BJ (cell line): Measurements from ENCODE around the gene IFNG-AS1. TPM values are rescaled to one million over a fixed set of nuclear protein-coding genes. Genes with fewer than 3 reads are reported as not detected.

ENCODE experiments used
- CTCF ChIA-PET: fragments of 350-600 bp; formaldehyde crosslinking; extraction: SDS; loops from one replicate; lab custom pipeline; 2021; ENCODE audit warnings: antibody characterized with exemption, inconsistent platforms; lab: Yijun Ruan, JAX
- POLR2A ChIA-PET: fragments of 300-600 bp; sonication (Branson Sonifier 250); formaldehyde crosslinking; extraction: SDS; loops from one replicate; lab custom pipeline; 2021; ENCODE audit warnings: antibody characterized with exemption; lab: Charles Lee
- DNase-seq: peaks from one replicate; pipeline ENCODE4 v3.0.0-alpha.2; 2011; ENCODE audit warnings: low read depth
- H3K27me3 ChIP-seq: 2 replicates; pipeline ENCODE4 v1.6.0; 2011; ENCODE audit warnings: low read length; ENCODE audit not compliant: control insufficient read depth, insufficient read depth
- H3K36me3 ChIP-seq: 2 replicates; pipeline ENCODE4 v1.5.1; 2011; ENCODE audit warnings: low read length; ENCODE audit not compliant: control insufficient read depth, insufficient read depth
- H3K4me3 ChIP-seq: 2 replicates; pipeline ENCODE4 v1.5.1; 2011; ENCODE audit warnings: low read depth, mild to moderate bottlenecking, control low read depth, low read length
- CTCF ChIP-seq: IDR thresholded peaks from 2 replicates; pipeline ENCODE4 v1.5.1; 2011; ENCODE audit warnings: low read depth, mild to moderate bottlenecking, control low read depth, inconsistent platforms, low read length, moderate library complexity; ENCODE audit not compliant: insufficient read depth
- polyA plus RNA-seq: library from polyadenylated mRNA; depleted of rRNA; stranded (reverse); fragments of >200 nt; gene quantifications from 2 replicates; pipeline ENCODE4 v1.2.3, GENCODE V29; 2011

The IFNG-AS1 gene
- polyA plus RNA-seq, 1 experiment: not detected

GRCh38 chr12:68007466-68007865 is 18.2 kb downstream of the IFNG-AS1 start:
- no peaks in the 10 kb centered on the region for H3K27me3 ChIP-seq
- H3K4me3 ChIP-seq: no peak overlapping the region
- ChIA-PET POLR2A (no interaction called here), CTCF (interaction anchor here (0.6 to 1.3 kb wide), 3 partner anchors 18 to 325 kb away, joined by 3 read pairs; no protein-coding TSS in a partner anchor)
- no peaks in the 10 kb centered on the region for H3K36me3 ChIP-seq
- peak; percentile 37 for DNase-seq
- no peak for TF ChIP-seq CTCF

- POLR2A ChIA-PET: no interaction called here
- no peak for DNase-seq
- no peaks in the 10 kb centered on the region for H3K27me3 ChIP-seq
- no peak overlapping the region for H3K4me3 ChIP-seq
- CTCF ChIA-PET: interaction anchor here (0.9 to 2.1 kb wide), 5 partner anchors 10 to 29 kb away, joined by 3 to 13 read pairs (median 4); no protein-coding TSS in a partner anchor
- H3K36me3 ChIP-seq: no peaks in the 10 kb centered on the region
- TF ChIP-seq CTCF: no peak
Measured at GRCh38 chr12:68011206-68011881, 22.1 kb downstream of the IFNG-AS1 start.

GRCh38 chr12:68011882-68012207 is 22.6 kb downstream of the IFNG-AS1 start:
- no peak overlapping the region for H3K4me3 ChIP-seq
- POLR2A ChIA-PET: no interaction called here
- no peaks in the 10 kb centered on the region for H3K36me3 ChIP-seq
- TF ChIP-seq CTCF: no peak
- no peaks in the 10 kb centered on the region for H3K27me3 ChIP-seq
- DNase-seq: no peak
- CTCF ChIA-PET: interaction anchor here (0.6 to 2.1 kb wide), 7 partner anchors 9 to 576 kb away, joined by 3 to 13 read pairs (median 4); no protein-coding TSS in a partner anchor

- H3K36me3 ChIP-seq: no peaks in the 10 kb centered on the region
- CTCF ChIA-PET: interaction anchor here (0.7 to 2.1 kb wide), 6 partner anchors 8 to 658 kb away, joined by 3 to 13 read pairs (median 4); no protein-coding TSS in a partner anchor
- no peak for TF ChIP-seq CTCF
- no peaks in the 10 kb centered on the region for H3K27me3 ChIP-seq
- POLR2A ChIA-PET: no interaction called here
- no peak for DNase-seq
- H3K4me3 ChIP-seq: no peak overlapping the region
Measured at GRCh38 chr12:68012712-68013111, 23.5 kb downstream of the IFNG-AS1 start.

- H3K27me3 ChIP-seq: no peaks in the 10 kb centered on the region
- ChIA-PET CTCF (interaction anchor here (1.0 to 2.1 kb wide), 5 partner anchors 8 to 28 kb away, joined by 3 to 13 read pairs (median 4); no protein-coding TSS in a partner anchor), POLR2A (no interaction called here)
- no peaks in the 10 kb centered on the region for H3K36me3 ChIP-seq
- DNase-seq: no peak
- no peak overlapping the region for H3K4me3 ChIP-seq
- no peak for TF ChIP-seq CTCF
Measured at GRCh38 chr12:68013181-68013580, 23.9 kb downstream of the IFNG-AS1 start.
